ENCODE measurements around the gene RRAS.

Gene RRAS

GRCh38 chr19:49616945-49617344, 23.0 kb downstream of the RRAS start:
- TF ChIP-seq, protein P1, sequence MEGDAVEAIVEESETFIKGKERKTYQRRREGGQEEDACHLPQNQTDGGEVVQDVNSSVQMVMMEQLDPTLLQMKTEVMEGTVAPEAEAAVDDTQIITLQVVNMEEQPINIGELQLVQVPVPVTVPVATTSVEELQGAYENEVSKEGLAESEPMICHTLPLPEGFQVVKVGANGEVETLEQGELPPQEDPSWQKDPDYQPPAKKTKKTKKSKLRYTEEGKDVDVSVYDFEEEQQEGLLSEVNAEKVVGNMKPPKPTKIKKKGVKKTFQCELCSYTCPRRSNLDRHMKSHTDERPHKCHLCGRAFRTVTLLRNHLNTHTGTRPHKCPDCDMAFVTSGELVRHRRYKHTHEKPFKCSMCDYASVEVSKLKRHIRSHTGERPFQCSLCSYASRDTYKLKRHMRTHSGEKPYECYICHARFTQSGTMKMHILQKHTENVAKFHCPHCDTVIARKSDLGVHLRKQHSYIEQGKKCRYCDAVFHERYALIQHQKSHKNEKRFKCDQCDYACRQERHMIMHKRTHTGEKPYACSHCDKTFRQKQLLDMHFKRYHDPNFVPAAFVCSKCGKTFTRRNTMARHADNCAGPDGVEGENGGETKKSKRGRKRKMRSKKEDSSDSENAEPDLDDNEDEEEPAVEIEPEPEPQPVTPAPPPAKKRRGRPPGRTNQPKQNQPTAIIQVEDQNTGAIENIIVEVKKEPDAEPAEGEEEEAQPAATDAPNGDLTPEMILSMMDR (IDR thresholded peaks at IDR 0.05): no peak
- TF ChIP-seq ZFX (IDR thresholded peaks at IDR 0.05; ENCODE audit: borderline replicate concordance): no peak
- no peak overlapping the region for H3K27ac ChIP-seq

DNA sequence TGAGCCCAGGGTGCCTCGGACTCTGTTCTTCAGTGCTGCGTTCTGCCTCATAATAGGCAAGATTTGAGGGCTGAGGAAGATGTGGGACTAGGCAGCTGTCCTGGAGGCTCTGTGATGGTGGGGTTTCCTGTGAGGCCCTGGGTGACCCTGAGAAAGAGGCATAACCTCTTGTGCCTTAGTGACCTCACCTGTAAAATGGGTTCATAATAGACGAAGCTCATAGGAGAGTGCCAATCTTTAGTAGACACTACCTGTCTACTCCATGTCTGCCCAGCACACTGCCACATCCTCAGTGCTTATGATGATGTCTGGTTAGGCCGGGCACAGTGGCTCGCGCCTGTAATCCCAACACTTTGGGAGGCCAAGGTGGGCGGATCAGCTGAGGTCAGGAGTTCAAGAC, 23.4 kb downstream of the RRAS start:
- no peak overlapping the region for H3K27ac ChIP-seq
- no peak for TF ChIP-seq ZFX (IDR thresholded peaks at IDR 0.05; ENCODE audit: borderline replicate concordance)
- TF ChIP-seq, protein P1 (IDR thresholded peaks at IDR 0.05): no peak

- no peak overlapping the region for H3K27ac ChIP-seq
- TF ChIP-seq, protein P1 (IDR thresholded peaks at IDR 0.05): no peak
- TF ChIP-seq ZFX (IDR thresholded peaks at IDR 0.05; ENCODE audit: borderline replicate concordance): no peak
Measured at GRCh38 chr19:49615861-49616260, 24.1 kb downstream of the RRAS start.

- TF ChIP-seq ZFX (IDR thresholded peaks at IDR 0.05; ENCODE audit: borderline replicate concordance): no peak
- TF ChIP-seq, protein P1 (IDR thresholded peaks at IDR 0.05): no peak
Measured at GRCh38 chr19:49614096-49614833, 25.7 kb downstream of the RRAS start.

DNA sequence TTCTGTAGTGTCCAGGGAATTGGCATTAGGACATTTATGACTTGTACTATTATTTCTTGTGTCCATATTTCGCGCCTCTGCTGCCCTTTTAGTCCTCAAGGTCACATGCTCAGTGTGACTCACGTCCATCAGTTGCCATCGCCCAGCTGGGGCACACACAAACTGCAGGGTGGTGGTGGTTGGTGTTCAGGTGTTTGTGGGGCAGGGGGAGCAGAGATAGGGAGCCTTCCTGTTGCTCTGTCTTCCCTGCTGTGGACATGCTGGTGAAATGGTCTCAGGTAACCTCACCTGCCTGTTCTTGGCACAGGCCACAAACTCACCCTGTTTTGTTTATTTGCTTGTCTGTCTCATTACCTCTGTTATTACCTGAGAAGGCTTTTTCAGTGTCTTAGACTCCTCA, 26.6 kb downstream of the RRAS start:
- no peak overlapping the region for H3K27ac ChIP-seq
- TF ChIP-seq, protein P1 (IDR thresholded peaks at IDR 0.05): no peak
- TF ChIP-seq ZFX (IDR thresholded peaks at IDR 0.05; ENCODE audit: borderline replicate concordance): no peak

More at GRCh38 chr19:49614096-49614833, 25.7 kb downstream of the RRAS start:
- no peak overlapping the region for H3K27ac ChIP-seq

GRCh38 chr19:49609499-49610092, 30.3 kb downstream of the RRAS start:
- no peak for TF ChIP-seq ZFX (IDR thresholded peaks at IDR 0.05; ENCODE audit: borderline replicate concordance)
- TF ChIP-seq, protein P1 (IDR thresholded peaks at IDR 0.05): no peak
- H3K27ac ChIP-seq: no peak overlapping the region

DNA sequence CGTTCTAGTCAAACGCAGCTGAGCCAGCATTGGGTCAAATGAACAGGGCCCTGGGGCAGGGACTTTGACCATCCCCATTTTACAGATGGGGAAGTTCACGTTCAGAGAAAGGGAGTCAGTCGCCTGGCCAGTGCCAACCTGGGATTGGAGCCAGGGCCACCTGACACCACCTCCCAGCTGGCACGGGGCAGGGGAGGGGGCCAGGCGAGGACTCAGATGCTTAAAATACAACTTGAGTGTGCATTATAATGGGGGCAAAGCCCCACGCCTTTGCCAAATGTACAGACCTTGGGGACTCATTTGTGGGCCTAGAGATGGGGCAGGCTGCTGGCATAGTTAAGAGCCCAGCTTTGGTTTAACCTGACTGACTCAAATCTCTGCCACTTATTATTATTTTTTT, 34.3 kb downstream of the RRAS start:
- H3K27ac ChIP-seq: no peak overlapping the region
- TF ChIP-seq, protein P1 (IDR thresholded peaks at IDR 0.05): no peak
- no peak for TF ChIP-seq ZFX (IDR thresholded peaks at IDR 0.05; ENCODE audit: borderline replicate concordance)

All from 22Rv1 (cell line).